GM23338 (cell line): ENCODE measurements around the gene ANKS1B.

Source experiments
- EZH2 ChIP-seq: fragments of 200-600 bp; sonication (generic); IDR thresholded peaks from one replicate; pipeline ENCODE4 v1.8.0; 2017; ENCODE audit warnings: antibody characterized with exemption, mild to moderate bottlenecking, low read depth; ENCODE audit not compliant: unreplicated experiment
- EZH2phosphoT487 ChIP-seq: fragments of 200-600 bp; sonication (generic); IDR thresholded peaks from one replicate; pipeline ENCODE4 v1.8.1; 2018; ENCODE audit warnings: antibody characterized with exemption; ENCODE audit not compliant: unreplicated experiment
- JUNB ChIP-seq: IDR thresholded peaks from one replicate; pipeline ENCODE4 v1.6.1; 2016; ENCODE audit warnings: antibody characterized with exemption; ENCODE audit not compliant: unreplicated experiment
- NANOG ChIP-seq: IDR thresholded peaks from 2 replicates; pipeline ENCODE4 v1.6.1; 2016; ENCODE audit warnings: antibody characterized with exemption, borderline replicate concordance
- POLR2AphosphoS5 ChIP-seq: IDR thresholded peaks from 2 replicates; pipeline ENCODE4 v1.6.1; 2016; ENCODE audit warnings: antibody characterized with exemption, low read depth
- ZNF331 ChIP-seq: fragments of 250-450 bp; sonication (Bioruptor Pico); IDR thresholded peaks from 2 replicates; pipeline ENCODE4 v1.5.0; 2020; ENCODE audit warnings: low read depth, mild to moderate bottlenecking, moderate library complexity
- TF ChIP-seq, protein P1 (sequence below), 2 experiments: fragments of 200-600 bp in 1 of 2; sonication (generic) in 1 of 2; conservative IDR thresholded peaks; 2 replicates each; pipeline versions ENCODE4 v1.5.1 to v1.6.1; 2016 to 2017; ENCODE audit warnings: antibody characterized with exemption in 2 of 2, low read depth in 2 of 2, mild to moderate bottlenecking in 2 of 2, moderate library complexity in 1 of 2
- TF ChIP-seq, protein P2 (sequence below): IDR thresholded peaks from one replicate; pipeline ENCODE4 v1.6.1; 2018; ENCODE audit warnings: antibody characterized with exemption; ENCODE audit not compliant: unreplicated experiment

DNA sequence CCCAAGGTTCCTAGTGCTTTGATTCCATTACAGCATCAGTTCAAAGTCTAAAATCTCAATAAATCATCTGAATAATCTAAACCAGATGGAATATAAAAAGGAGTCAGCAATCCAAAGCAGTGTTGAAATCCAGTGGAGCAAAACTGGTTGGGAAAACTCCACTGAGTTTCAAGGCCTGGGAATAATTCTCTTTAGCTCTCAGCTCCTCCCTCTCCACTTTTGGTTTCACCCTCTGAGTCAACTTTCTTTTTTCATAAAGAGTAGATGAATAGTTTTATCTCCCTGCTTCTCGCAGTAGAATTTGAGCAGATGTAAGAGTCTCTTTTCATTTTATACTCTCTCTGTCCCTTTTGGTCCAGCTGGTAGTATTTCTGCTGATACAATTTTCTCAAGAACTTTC, 1001.1 kb downstream of the ANKS1B start:
- TF ChIP-seq ZNF331 (CRISPR knock-in tag): no peak
- TF ChIP-seq, protein P1, sequence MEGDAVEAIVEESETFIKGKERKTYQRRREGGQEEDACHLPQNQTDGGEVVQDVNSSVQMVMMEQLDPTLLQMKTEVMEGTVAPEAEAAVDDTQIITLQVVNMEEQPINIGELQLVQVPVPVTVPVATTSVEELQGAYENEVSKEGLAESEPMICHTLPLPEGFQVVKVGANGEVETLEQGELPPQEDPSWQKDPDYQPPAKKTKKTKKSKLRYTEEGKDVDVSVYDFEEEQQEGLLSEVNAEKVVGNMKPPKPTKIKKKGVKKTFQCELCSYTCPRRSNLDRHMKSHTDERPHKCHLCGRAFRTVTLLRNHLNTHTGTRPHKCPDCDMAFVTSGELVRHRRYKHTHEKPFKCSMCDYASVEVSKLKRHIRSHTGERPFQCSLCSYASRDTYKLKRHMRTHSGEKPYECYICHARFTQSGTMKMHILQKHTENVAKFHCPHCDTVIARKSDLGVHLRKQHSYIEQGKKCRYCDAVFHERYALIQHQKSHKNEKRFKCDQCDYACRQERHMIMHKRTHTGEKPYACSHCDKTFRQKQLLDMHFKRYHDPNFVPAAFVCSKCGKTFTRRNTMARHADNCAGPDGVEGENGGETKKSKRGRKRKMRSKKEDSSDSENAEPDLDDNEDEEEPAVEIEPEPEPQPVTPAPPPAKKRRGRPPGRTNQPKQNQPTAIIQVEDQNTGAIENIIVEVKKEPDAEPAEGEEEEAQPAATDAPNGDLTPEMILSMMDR (conservative IDR thresholded peaks at IDR 0.05; ENCODE audit: low read depth in 2 of 2): no peak
- no peak for TF ChIP-seq POLR2AphosphoS5
- TF ChIP-seq, protein P2, sequence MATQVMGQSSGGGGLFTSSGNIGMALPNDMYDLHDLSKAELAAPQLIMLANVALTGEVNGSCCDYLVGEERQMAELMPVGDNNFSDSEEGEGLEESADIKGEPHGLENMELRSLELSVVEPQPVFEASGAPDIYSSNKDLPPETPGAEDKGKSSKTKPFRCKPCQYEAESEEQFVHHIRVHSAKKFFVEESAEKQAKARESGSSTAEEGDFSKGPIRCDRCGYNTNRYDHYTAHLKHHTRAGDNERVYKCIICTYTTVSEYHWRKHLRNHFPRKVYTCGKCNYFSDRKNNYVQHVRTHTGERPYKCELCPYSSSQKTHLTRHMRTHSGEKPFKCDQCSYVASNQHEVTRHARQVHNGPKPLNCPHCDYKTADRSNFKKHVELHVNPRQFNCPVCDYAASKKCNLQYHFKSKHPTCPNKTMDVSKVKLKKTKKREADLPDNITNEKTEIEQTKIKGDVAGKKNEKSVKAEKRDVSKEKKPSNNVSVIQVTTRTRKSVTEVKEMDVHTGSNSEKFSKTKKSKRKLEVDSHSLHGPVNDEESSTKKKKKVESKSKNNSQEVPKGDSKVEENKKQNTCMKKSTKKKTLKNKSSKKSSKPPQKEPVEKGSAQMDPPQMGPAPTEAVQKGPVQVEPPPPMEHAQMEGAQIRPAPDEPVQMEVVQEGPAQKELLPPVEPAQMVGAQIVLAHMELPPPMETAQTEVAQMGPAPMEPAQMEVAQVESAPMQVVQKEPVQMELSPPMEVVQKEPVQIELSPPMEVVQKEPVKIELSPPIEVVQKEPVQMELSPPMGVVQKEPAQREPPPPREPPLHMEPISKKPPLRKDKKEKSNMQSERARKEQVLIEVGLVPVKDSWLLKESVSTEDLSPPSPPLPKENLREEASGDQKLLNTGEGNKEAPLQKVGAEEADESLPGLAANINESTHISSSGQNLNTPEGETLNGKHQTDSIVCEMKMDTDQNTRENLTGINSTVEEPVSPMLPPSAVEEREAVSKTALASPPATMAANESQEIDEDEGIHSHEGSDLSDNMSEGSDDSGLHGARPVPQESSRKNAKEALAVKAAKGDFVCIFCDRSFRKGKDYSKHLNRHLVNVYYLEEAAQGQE: no peak
- no peak for TF ChIP-seq EZH2phosphoT487
- TF ChIP-seq EZH2: no peak
- no peak for TF ChIP-seq NANOG
- no peak for TF ChIP-seq JUNB
